HG02981 (cell line): ENCODE data around the gene RGS3.

ENCODE experiments used
- ATAC-seq: cut with Tn5 transposase; IDR thresholded peaks from one replicate; pipeline ENCODE4 v1.9.1; 2021; ENCODE audit warnings: mild to moderate bottlenecking, moderate library complexity; ENCODE audit not compliant: unreplicated experiment

Gene RGS3

DNA sequence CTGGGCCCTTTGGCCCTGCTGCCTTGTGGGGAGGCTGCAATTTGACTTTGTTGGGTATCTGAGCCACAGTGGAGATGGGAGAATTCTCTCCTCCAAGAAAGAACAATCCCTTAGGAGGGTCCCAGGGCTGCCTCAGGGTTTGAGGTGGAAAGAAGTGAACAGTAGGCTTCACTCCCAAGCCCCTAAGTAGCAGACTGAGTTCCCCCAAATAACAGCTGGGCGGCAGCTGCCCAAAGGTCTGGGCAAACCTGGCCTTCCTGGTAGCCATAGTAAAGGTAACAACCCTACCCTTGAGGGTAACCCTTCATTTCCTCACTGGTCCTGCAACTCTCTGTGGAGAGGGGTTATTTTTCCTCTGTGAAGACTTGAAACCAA lies 746 bp downstream of the RGS3 start:
- ATAC-seq: no peak

DNA sequence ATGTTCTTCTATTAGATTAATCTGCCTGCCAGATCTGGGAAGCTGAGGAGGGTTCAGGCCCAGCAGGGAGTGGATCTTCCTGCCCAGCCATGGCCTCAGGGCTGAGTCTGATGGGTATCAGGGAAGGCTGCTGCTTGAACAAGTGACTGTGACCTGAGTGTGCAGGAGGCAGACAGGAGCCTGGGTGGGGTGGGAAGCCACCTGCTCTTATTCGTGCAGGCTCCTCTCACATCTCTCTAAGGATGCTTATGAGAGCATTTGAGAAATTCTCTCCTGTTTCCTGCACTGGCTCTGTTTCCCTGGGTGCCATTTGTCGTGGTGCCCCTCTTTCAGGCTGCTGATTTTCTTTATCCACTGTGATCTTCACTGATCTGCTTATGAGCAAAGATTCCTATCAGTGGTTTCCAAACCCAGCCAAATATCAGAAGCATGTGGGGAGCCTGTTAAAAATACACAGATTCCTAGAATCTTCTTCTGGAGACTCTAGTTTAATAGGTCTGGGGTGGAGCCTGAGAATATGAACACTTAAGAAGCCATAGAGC lies 2.1 kb downstream of the RGS3 start:
- ATAC-seq: no peak

DNA sequence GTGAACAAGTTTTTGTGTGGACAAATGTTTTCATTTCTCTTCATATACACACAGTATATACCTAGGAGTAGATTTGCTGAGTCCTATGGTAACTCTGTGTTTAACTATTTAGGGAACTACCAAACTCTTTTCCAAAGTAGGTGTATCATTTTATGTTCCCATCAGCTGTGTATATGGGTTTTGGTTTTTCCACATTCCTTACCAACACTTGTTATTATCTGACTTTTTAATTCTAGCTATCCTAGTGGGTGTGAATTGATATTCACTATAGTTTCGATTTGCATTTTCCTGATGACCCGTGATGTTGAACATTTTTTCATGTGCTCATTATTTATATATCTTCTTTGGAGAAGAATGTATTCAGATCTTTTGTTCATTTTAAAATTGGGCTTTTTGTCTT lies 3.7 kb downstream of the RGS3 start:
- no peak for ATAC-seq

DNA sequence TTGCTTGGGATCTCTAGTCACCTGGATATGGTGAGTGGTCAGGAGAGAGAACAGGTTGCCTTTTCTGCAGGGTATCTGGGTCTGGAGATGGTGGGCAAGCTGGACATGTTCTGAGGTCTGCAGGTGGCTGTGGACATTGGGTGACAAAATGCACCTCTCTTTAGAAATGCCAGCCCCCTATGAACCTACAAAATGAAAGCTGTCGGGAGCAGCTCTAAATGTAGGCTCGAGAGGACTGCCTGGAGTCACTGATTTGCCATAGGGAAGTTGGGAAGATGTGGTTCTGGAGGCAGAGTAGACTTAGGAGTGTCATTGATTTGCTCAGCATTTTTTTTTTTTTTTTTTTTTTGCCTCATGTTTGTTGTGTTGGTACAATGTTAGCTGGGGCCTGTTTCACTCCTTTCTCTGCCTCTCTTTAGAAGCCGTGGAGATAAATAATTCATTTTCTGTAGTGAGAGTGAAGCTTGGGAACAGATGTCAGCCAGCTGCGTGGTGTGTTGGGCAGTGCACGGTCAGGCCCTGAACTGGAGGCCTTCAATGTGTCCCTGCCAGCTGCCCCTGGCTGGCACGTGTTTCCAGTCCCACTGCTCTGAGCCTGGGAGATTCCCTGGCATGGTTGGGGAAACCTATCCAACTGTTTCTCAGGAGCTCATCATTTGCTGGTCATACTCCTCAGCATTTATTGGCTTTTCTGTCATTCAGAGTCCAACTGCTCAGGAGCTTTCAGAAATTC lies 5.4 kb downstream of the RGS3 start:
- ATAC-seq: no peak

DNA sequence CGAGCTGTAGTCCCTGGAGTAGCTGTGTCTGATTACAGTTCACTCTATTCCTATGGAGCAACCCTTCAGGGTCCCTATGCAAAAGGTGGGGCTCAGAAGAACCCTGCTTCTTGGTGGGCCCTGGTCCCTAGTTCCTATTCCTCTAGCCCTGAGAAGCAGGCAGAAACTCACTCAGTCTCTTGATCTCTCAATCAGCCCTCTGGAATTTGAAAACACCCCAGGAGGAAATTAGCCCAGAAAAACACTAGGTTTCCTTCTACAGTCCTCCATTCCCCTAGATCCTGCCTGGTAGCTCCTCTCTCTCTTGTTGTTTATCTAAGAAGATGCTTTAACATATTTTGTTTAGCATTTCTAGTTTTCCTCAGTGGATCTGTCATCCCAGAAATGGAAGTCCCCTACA lies 7.6 kb downstream of the RGS3 start:
- no peak for ATAC-seq

DNA sequence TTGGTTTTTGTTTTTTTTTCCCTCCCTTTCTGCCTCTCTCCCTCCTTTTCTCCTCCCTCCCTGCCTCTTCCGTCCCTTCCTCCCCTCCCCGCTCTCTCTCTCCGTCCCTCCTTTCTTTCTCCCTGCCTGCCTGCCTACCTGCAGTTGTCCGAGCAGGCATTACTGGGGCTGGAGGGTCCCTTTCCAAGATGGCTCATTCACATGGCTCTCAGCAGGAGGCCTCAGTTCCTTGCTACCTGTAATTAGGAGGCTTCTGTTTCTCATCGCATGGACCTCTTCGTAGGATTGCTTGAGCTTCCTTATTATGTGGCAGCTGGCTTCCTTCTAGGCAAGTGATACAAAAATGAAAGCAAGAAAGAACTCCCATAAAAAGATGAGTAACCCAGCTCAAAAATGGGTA lies 8.0 kb downstream of the RGS3 start:
- ATAC-seq: no peak

DNA sequence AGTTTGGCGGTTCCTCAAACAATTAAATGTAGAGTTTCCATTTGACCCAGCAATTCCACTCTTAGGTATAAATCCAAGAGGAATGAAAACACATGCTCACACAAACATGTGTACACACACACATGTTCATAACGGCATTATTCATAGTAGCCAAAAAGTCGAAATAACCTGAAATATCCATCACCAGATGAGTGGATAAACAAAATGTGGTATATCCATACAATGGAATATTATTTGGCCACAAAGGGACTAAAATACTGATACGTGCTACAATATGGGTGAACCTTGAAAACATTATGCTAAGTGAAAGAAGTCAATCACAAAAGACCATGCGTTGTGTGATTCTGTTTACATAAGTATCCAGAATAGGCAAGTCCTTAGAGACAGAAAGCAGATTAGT lies 8.7 kb downstream of the RGS3 start:
- ATAC-seq: no peak

DNA sequence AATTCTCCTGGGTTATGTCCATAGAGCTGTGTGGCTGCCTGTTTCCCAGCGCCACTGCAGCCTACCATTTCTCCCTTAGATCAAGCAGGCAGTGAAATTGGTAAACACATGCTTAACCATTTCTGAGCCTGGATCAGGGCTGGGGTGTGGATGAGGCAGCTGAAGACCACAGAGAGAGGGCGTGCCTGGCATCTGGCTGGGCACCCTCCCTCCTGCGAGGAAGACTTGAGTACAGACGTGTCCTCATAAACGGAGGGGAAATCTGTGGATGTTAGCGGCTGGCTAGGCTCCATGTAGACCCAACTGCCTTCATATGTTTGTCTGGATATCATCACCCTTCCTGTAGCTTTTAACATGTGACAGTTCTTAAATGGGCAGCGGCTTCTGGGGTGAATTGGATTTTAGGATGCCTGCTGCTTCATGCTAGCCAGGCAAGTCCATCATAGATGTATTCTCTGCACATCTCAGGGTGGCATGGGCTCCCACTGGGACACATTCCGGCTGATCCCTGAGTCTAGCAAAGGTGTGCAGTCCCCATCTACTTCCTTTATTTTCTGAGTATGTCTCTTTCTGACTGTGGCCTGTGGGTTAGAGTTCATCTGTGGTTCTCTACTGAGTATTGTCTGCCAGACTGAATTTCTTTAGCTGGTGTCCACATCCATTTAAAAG lies 11.0 kb downstream of the RGS3 start:
- no peak for ATAC-seq

DNA sequence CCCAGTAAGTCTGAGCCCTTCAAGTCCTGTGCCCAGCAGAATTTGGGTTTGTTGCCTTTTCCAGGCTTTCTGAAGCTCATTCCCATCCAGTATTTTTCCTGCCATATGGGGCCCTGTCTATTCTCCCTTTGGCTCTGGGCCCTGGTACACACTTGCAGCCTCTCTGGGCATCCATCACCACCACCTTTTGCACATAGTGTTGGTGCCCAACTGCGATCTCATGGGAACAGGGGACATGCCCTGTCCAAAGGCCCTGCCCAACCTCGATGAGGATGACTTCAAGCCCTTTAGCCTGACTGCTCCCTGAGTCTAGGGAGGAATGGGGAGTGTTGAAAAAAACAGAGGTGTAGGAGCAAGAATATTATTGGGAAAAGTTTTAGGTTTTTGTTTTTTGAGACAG lies 11.5 kb downstream of the RGS3 start:
- no peak for ATAC-seq

DNA sequence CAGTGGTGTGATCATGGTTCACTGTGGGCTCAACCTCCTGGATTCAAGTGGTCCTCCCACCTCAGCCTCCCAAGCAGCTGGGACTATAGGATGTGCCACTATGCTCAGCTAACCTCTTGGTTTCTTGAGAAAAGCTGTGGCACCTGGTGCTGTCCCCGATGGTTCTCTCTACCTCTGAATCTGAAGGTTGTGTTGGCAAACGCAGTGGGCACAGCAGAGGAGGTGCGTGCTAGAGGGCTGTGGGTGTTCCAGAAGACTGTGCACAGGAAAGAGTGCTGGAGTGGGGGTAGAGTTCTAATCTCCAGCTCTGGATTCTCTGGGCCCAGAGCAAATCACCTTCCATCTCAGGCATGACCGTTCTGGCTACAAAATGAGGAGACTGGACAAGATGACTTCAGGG lies 12.5 kb downstream of the RGS3 start:
- ATAC-seq: no peak

DNA sequence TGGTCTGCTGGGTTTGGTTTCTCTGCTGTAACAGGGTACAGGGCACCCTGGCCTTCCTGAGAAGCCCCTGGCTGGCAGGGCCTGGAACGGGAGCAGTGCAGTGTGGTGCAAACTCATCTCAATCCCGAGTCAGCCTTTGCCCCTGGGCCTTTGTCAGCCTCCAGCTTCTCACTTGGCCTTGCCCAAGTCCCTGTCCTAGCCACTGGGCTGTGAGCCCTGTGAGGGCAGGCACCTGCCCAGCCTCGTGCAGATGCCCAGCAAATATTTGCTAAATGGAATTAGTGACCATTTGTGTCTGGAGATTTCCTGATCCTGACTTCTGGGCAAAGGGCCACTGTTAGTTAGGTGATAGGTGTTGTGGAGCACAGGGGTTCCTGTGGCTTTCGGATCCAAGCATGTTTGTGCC lies 13.0 kb downstream of the RGS3 start:
- ATAC-seq: no peak

DNA sequence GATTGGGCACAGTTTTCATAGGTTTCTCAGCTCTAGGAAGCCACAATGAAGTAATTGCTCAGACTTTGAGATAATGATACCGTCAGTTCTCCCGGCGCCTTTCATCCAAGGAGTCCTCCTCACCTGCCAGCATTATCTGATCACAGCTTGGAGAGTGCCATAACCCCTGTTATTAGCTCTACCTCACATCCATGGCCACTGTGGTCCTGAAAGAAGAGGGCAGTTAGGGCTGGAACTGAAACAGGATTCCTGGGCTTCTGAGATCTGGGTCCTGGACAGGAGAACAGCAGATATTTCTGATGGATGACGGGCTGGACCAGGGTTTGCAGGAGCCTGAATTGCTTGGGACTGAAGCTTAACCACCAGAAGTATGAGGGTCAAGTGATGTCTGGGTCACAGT lies 13.5 kb downstream of the RGS3 start:
- ATAC-seq: no peak

DNA sequence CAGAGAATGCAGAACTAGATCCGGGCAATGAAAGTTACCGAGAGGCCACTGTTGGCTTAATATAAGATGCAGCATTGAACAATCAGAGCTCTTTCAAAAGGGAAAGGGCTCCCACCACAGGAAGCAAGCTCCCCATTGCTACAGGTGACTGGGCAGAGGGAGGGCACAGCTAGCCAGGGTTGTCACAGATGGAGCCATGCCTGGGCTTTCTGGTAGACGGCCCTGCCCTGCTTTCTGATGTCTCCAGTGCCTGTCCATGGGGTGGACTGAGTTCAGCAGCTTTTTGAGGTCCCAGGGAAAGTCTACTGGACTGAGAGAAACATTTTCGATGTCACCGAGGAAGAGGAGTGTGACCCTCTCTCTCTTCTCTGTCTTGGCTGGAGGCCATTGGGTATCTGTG lies 14.1 kb downstream of the RGS3 start:
- no peak for ATAC-seq

DNA sequence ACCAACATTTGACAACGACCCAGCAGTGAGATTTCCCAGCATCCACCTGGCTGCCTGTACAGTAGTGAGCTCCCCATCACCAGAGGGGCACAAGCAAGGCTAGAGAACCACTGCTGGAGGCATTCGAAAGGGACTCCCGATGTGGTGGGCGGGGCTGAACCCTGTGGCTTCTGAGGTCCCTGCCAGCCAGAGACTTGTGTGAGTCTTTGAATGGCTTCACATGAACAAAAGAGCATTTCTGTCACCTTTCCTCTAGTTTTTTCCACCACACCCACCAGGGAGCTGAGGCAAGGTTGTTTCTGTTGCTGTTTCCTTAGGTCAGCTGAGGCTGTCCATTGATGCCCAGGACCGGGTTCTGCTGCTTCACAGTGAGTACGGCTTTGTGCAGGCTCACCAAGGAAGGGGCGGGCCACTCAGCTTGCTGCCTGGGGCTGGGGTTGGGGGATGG lies 15.7 kb downstream of the RGS3 start:
- no peak for ATAC-seq

DNA sequence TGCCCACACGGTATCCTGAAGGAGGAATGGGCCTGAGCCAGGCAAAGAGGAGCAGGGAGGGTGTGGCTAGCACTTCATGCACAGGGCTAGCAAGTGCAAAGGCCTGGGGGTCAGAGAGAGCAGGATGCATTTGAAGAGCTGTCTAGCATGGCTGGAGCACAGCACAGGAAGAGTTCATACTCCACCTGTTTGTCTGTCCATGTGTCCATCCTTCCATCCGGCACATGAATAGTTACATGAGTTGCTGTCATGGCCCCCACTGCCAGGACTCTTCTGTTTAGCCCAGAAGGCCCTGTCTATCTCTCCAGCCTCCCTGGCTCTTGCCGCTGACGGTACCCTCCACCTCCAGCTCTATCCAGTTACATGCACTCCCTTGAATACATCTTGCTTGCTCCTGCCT lies 17.1 kb downstream of the RGS3 start:
- ATAC-seq: no peak

DNA sequence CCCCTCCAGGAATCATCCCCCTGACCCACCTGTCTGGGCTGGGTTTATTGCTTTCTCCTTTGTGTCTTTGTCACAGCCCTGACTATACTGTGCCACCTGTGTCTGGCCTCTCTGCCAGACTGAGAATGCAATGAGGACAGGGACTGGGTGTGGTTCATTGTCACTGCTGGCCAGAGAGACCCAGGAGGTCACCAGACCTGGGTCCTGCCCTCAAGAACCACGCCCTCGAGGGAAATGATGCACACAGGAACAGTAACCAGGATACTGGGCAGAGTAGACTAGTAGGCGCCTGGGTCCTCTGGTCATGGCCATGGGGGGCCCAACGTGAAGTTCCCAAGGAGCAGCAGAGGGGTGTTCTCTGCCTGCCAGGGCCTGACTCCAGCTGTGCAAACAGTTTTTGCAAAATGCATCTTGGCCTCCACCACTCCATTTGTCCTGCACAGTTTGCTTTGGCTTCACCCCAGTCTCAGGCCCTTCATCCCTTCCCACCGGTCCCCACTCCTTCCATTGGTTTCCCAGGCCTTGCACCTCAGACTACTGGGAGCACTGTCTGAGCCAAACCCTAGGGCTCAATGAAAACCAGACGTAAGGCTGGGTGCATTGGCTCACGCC lies 17.8 kb downstream of the RGS3 start:
- ATAC-seq: no peak

DNA sequence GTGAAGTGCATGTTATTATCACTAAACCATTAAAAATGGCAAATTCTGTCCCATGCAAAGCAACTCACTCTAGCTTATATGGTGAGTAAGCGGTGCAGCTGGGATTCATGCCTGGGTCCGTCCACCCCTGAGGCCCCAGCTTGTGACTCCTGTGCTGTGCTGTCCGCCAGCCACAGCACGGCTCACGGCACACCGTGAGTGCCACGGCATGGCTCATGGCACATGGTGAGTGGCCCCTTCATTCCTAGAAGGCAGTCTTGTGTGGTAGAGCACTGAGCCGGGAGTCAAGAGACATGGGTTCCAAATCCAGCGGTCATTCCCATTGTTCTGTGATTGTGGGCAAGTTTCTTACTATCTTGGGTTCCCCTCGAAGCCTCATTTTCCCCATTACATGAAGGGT lies 18.8 kb downstream of the RGS3 start:
- ATAC-seq: no peak

DNA sequence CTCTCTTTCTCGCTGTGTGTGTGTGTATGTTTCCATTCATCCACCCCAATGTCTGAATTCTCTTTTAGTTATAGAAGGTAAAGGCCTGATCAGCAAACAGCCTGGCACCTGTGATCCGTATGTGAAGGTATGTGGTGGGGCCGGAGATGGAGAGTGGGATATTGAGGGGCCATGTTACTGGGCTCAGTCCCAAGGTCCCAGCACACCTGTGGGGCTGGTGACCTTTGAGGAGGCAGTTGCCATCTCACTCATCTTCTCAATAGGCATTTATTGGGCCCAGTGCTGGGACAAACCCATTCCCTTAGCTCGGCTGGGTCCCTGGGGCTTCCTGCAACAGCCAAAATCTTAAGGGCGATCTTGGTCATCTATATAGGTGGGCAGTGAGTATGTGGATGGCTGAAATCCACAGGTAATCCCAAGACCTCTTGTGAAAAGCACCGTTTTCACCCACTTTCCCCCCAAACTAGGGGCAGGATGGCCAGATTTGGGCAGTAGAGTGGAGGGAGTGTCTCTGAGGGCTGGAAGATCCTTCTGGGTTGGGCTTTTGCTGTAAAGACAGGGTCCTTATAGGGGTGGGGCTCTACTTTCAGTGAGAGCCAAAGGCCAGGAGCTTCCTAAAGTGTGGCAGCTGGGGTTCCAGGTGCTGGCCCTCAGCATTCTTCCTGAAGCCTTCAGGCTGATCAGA lies 19.6 kb downstream of the RGS3 start:
- no peak for ATAC-seq

DNA sequence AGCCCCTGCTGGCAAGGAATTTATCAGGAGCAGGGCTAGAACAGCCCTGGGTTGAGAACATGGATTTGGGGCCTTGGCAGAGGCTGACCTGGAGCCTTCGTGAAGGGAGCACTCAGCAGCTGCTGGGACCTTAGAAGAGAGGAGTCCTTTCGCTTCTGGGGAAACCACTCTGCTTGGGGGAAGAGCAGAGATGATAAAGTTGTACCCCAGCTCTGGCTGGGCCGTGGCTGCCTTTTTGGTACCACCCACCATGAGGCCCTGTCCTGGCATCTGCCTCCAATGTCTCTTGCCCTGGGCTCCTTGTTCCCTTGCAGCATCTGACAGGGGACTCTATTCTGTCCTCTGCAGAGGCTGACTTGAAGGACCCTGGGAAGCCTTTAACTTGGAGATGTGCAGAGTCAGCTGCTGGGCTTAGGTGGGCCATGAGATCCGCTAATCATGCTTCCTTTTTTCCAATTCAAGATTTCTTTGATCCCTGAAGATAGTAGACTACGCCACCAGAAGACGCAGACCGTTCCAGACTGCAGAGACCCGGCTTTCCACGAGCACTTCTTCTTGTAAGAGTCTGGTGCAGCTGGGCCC lies 20.2 kb downstream of the RGS3 start:
- ATAC-seq: no peak

DNA sequence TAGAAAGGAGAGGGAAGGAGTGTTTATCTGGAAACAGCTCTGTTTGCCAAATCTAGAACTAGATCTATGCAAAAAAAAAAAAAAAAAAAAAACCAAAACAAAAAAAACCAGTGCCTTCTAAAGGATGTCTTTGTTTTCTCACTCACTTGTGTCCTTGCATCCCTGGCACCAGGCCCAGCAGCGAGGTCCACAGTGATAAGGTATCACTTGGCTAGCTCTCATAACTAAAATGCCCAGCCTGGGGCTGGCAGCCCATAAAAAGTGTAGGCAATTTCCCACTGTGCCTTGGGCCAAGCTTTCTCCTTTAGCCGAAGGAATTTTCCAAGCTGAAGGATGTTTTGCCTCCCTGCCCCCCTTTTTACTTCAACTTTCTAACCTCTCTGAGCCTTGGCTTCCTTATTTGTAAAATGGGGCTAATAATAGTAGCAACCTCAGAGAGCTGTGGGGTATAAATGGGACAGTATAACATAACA lies 20.8 kb downstream of the RGS3 start:
- ATAC-seq: no peak

DNA sequence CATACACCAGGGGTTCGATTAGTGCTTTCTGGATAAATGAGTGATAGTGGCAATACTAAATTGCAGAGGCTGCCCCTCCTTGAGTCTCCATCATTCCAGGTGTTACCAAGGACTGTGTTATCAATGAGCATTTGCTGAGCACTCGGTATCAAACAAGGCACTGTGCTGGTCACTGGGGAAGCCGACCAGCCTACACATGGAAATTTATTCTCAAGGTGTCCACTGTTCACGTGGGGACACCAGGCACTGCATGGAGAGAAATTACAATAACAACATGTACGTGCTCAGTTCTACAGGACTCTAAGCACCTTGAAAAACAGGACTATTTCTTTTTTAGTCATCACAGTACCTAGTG lies 22.2 kb downstream of the RGS3 start:
- no peak for ATAC-seq
